Stimulated activated CD4-positive, alpha-beta T cell treated with anti-CD3 and anti-CD28 coated beads, Interleukin-1b, Interleukin-23, amount 100 ng/mL, for 1 hour (primary cell): ENCODE measurements around the gene ITGAL.

Source experiments
- DNase-seq, 2 donors: peaks; one replicate each; pipeline ENCODE4 v3.0.0-alpha.2; 2020; ENCODE audit warnings: low read depth in 2 of 2

The ITGAL gene

DNA sequence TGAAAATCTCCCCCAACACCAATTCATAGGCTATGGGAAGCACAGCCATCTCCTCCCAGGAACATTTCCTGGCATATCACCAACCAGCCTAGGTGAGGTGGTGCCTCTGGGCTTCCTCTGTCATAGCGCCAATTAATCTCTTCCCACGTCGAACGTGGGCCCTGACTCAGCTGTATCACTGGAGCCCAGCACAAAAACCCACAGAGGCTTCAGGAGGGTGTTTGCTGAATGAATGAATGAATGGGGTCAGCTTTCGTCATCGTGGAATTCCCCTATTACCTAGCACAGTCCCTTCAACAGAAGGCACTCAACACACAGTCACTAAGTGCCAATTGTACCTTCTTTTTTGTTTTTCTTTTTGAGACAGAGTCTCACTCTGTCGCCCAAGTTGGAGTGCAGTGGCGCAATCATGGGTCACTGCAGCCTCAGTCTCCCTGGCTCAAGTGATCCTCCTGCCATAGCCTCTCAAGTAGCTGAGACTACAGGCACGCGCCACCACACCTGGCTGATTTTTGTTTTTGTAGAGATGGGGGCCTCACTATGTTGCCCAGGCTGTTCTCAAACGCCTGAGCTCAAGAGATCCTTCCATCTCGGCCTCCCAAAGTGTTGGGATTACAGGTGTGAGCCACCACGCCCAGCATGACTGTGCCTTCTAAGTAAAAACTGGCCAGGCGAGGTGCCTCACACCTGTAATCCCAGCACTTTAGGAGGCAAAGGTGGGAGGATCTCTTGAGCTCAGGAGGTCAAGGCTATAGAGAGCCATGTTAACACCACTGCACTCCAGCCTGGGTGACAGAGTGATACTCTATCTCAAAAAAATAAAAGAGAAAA, 94.8 kb downstream of the ITGAL start:
- peak in 1 of 2 donors; percentile 22 for DNase-seq

DNA sequence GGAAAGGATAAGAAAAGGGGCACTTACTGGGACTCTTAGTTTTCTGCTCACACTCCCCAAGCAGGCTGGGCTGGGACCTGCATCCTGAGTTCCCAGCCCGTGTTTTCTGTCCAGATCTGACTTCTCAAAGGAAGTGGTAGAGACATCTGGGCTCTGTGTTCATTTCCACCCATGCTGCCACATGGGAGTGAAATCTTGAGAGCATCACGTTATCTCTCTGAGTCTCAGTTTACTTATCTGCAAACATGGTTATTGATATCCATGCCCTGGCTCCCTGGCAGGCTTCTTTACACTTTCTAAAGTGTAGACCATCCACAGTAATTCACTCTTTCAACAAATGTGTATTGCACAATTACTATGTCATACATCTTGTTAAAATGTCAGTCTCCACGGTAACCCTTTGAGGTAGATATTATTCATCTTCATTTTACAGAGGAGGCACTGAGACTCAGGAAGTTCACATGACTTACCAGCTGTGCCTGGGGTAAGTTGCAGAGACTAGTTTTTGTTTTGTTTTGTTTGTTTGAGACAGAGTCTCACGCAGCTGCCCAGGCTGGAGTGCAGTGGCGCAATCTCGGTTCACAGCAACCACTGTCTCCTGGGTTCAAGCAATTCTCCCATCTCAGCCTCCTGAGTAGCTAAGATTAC, 95.6 kb downstream of the ITGAL start:
- no peak for DNase-seq

DNA sequence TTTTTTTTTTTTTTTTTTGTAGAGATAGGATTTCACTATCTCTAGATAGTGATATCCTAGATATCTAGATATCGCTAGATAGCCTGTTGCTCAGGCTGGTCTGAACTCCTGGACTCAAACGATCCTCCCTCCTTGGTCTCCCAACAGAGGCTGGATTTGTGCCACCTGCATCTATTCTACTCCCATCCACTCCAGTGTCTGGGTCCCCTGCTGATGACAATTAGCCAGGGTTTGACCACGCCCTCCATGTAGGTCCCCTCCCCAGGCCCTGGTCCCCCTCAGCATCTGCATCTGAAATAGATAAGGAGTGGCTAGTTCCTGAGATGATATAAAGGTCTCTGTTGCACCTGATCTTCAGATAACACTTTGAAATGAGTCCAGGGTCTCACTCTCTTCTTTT, 96.7 kb downstream of the ITGAL start:
- no peak for DNase-seq

DNA sequence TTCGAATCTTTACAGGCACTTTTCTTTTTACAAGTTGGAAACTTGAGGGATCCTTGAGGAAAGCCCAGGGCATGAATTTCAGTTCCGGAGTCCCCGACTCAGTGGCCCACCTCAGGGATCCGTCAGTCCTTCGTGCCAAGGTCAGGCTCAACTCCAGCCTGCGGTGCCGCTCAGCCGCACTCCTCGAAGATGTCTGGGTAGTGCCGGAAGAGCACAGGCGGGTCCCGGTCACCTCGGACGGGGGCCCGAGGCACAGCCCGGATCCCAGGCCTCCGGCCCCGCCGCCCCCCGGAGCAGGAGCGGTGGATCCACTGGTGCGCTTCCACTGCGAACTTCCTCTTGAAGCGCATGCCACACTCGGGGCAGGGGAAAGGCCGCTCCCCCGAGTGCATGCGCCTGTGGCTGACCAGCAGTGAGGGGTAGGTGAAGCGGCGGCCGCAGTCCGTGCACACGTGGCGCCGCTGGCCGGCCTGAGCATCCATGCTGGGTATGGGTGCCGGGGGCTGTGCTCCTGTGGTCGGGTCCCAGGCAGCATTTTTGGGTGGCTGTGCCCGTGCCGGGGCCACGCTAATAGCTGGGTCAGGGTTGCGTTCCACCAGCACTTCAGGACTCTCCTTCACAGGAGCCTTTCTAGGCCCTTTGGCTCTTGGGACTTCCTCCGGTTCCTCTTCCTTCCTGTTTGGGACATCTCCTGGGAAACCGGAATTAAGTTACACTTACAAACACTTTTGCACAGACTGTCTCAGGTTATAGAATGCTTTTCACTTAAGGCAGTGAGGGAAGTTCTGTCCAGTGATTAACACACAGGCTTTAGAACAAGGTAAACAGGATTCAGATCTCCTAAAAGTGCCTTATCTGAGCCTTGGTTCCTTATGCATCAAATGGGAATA, 97.4 kb downstream of the ITGAL start:
- DNase-seq = no peak

DNA sequence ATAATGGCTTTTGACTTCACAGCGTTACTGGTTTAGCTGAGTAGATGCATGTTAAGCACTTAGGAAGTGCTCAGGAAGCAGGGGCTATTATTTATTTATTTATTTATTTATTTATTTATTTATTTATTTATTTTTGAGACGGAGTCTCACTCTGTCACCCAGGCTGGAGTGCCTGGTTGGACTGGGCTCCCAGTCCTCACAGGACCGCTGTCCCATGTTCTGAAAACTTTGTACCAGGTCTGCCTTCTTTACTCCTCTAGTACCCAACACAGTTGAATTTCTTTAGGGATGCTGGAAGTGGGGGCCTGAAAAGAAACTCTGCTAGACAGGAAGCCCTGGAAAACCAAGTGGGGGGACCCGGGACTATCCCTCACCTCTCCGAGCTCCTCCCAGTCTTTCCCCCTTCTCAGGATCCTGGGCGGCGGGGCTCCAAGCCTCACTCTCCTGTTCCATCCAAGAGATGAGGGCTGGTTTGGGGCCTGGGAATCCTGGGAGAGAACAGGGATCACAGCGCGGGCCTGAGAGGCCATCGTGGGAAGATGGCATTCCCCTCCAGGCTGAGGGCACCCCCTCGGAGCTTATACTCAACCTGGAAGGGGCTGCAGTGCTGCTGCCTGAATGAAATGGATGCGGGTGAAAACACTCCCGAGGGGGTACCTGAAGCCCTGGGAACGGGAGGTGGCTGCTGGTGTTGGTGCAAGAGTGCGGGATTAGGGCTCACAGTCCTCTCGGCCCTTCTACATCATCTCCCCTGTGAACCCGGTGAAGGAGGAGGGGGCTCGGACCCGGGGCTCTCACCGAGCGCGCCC, 98.3 kb downstream of the ITGAL start:
- no peak for DNase-seq

DNA sequence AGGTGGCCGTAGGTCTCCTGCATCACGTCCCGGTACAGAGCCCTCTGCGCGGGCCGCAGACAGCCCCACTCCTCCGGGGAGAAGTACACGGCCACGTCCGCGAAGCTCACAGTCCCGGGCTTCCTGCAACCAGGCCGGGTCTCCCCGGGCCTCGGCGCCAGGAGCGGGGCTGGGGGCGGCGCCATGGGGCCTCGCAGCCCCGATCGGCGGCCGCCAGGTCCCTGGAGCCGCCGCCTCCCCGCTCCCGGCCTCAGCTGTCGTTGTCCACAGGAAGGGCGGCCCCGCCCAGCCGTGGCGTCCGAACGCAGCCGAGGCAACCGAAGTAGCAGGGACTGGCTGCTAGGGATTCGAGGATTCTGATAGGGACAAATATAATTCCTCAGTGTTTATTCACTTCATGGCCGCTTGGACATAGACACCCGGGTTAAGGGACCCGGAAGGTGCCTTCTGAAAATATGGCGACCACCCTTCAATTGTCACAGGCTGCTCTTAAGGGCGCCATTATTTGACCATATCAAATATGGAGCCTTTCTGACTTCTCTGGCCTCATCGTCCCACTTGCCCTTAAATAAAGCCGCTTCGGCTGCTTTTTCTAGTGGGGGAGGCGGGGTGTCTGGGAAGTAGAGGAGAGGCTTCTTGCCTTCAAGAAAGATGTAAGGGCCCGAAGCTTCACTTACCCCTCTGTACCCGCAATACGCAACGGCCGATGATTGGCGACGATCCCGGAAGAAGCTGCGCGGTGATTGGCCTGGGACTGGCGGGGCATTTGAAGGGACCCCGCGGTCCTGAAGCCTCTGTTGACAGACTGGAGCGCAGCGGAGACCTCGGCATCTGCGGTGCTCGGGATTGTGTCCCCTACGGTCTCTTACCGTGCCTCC, 99.1 kb downstream of the ITGAL start, which contains the start of gene ZNF688:
Gene ZNF688 (minus strand): TSS at position 270 of the 878 bp plus-strand sequence. CDS start 85 bp downstream, at position 185.
- peak; percentile 78 to 88 for DNase-seq
